ENCODE measurements around the gene TESPA1.

TESPA1 gene

DNA sequence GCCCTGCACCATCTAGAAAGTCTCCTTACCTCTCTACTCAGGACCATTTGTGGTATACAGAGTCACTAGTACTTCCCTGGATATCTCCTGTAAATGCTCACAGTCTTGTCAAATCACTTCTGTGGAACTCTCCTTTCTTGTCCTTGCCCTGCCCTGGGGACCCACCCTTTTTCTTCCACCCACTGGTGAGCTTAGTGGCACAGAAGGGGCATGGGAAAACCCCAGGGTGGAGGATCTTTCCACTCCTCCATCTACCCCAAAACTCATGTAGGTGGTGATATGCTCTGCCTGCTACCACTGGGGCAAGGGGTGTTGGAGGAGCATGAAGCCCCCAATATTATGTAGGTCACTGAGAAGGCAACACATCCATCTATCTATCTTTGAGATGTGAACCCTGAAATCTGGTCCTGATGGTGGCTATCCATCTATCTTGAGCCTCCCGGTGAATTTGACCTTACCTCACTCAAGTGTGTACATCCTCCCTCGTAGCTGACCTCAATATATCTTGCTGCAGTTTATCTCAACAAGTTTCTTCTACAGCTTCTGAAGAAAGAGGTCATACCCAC, 943 bp downstream of the TESPA1 start:
- no peak for DNase-seq

DNA sequence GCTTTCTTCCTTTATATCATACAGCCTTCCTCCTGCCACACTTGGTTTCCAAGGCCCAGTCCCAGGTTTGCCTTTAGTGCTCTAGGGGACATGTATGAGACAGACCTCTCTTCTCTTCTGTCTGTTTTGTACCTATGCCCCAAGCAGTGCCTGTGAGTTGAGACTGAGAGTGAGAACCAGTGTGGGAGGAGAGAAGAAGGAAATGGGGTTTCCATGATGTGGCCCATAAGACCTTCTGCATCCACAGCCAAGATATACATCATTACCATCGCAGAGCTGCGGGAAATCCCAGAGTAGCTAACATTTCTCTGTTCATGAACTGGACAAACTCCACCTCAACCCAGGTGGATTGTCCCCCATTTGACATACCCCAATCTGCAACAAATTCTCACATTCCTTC, 2.8 kb downstream of the TESPA1 start:
- no peak for DNase-seq

DNA sequence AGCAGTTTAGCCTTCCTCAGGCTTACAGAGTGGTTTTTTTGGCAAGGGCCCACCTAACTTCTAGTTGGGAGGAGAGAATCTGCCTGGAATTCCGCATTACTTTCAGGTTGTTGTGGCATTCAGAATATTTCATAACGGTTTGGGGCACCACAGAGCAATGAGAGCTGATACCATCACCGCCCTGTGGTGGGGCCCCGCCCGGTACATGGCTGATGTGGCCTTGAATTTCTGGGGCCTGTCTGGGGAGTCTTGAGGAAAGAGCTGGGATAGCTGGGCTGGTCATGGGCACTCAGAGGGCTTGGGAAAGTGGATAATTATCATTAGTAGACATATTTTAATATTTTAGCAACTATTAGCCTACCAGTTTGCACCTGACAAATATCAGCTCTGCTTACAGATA, 4.2 kb downstream of the TESPA1 start:
- DNase-seq: no peak

DNA sequence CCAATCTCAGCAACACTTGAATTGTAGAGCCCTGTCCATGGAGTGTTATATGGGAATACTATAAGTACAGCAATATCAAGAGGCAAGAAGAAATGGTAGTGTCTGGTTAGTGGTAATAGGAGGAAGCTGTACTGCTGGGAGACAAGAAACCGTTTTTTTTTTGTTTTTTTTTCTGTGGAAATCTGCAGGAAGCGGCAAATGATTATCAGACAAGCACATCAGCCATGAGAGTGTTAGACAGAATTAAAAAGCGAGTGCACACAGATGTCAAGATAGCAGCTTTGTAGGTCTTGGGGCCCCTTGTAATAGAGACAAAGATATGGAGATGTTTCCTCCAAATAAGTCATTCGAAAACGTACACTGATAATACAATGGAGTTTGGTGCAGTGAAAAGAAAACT, 6.7 kb downstream of the TESPA1 start:
- DNase-seq: no peak

DNA sequence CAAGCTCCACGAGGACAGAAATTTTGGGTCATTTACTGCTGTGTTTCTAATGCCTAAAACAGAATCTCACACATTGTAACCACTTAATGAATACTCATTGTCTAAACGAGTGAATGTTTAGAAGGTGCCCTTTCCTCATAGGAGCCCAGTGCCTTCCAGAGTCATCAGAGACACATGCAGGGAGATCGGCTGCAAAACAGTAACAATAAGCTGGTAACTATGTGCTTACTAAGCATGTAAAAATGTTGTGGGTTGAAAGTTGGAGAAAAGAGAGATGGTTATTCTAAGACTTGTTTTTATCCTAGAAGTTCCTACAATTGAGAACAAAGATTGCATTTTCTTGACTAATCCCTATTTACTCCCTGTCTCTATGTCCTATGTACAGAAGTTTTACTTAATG, 7.4 kb downstream of the TESPA1 start:
- DNase-seq: no peak

DNA sequence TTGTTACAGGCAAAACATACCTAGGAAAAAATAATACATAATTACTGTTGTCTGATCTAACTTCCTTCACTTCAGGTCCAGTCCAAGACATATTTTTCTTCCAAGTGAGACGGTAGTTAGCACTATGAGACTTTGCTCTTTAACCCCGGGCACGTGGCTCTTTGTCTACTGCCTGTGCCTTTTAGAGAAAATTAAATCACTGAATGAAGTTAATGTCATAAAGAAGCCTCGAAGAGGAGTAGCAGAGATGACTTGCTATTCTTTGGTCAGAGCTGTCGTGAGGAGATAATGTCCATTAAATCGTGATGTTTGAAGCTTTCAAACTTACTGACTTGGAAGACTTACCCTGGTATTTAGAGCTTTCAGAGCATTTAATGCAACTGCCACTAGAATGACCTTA, 8.7 kb downstream of the TESPA1 start:
- DNase-seq: no peak

DNA sequence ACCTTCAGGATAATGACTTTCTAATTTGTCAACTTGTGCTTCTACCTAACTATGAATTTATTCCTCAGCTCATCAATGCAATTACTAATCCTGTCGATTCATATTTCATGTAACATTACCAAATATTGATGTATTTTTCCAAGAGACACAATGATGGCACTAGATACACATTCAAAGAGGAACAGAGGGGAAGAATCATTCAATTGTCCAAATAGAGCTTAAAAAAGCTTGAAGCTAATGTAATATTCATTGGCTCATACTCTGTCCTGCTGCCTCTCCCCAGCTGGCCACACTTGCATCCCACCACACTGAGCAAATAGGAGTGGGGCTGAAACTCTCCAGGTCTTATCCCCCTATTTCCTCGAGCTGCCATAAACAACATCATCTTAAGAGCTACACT, 9.3 kb downstream of the TESPA1 start:
- DNase-seq: no peak

DNA sequence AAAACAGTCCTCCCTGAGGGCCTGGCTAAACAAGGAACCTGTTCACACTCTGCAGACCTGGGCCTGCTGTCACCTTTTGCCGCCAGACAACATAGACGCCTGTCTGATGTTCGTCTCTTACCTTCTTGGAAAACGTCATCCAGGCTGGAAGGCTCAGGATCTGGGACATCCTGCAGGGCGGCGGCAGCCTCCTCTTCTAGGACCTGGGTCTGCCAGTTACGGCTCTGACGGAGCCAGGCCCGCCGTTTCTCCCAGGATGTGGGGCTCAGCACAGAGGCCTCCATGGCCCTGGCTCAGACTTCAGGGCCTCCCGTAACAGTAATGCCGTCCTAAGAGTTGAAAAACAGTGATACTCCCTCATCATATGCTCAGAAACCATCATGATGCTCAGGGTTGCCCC, 10.3 kb downstream of the TESPA1 start:
- DNase-seq: no peak

DNA sequence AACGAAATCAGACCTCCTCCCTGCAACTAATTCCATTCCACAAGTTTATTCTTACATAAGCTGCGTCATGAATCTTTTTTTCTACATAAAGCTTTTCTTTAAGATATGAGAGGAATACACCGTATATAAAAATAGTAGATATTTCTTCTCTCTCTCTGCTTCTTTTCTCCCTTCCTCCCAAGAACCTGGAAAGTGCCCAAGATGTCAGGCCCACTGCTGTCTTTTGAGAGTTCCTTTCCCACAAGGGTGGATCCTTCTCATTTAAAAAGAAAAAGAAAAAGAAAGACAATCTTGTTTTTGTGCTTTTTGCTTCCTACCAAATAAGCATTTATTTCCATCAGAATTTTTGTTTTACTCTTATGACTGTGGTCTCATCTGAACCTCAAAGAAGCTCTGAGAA, 11.0 kb downstream of the TESPA1 start:
- DNase-seq: no peak

DNA sequence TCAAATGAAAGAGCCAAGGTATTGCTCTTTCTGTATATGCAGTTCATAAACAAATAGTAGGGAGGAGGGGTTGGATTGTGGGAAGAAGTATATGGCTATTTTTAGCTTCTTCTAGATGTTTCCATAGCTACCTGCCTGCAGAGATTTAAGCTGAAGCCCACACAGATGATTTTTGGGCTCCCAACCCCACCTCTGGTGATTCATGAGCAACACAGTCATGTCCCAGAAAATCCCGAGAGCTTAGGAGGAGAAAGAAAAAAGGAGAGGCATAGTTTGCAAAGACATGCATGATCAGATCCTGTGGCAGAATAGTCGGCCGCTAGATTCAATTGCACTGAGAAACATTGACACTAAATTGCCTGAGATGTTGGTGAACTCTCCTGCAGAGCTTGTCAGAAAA, 13.8 kb downstream of the TESPA1 start:
- DNase-seq: no peak

DNA sequence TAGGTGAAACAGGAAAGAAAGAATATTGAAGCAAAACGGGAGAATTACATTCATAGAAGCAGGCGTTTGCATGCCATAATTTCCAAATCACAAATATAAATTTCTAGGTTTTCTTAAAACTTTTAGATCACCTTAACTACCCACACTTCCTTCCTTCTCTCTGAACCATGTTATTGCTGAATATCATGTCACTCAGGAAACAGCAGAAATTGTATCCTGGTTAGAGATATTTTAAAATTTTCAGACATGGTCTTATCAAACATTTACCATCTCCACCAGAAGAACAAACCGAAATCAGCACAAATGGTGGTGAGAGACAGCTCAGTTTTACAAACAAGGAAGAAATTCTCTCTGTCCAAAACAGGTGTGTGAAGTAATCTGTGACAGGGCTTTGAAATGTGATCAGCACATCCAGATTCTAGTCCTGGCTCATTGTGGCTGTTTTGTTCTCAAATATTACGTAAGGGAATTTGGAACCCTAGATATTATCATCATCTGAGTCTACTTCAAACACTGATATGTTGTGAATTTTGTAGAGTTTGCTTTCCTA, 16.3 kb downstream of the TESPA1 start:
- no peak for DNase-seq

DNA sequence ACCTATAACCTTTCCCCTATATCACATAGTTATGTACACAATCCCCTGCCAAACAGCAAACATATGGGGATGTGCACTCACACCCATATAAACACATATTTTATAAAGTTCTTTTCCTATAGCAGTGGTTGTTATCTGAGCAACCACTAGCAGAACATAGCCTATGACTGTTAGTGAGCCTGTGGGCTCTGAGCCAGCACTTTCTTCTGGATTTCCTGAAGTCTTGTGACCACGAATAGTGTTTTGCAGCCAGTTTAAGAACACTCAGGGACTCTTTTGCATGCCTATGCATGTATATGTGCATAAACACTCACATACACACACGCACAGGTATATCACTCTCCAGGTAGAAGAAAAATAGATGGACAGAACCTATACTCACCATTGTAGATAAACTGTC, 17.1 kb downstream of the TESPA1 start:
- no peak for DNase-seq

DNA sequence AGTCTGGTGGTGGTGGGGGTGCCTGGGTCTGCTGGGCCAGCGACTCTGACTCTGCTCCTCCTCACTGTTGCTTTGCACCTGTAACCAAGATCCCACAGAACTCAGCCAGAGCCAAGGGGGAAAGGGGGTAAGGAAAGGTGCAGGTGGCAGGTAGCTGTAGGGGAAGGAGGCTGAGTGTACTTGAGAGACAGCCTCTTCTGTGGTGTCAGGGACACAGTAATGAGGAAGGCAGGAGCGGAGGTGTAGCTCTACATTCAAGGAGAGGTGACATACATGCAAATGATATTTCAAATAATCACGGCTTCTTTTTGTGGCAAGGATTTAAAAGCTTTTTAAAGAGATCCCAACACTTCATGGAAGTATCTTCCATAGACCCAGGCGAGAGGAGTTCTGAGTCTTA, 23.4 kb downstream of the TESPA1 start:
- no peak for DNase-seq

DNA sequence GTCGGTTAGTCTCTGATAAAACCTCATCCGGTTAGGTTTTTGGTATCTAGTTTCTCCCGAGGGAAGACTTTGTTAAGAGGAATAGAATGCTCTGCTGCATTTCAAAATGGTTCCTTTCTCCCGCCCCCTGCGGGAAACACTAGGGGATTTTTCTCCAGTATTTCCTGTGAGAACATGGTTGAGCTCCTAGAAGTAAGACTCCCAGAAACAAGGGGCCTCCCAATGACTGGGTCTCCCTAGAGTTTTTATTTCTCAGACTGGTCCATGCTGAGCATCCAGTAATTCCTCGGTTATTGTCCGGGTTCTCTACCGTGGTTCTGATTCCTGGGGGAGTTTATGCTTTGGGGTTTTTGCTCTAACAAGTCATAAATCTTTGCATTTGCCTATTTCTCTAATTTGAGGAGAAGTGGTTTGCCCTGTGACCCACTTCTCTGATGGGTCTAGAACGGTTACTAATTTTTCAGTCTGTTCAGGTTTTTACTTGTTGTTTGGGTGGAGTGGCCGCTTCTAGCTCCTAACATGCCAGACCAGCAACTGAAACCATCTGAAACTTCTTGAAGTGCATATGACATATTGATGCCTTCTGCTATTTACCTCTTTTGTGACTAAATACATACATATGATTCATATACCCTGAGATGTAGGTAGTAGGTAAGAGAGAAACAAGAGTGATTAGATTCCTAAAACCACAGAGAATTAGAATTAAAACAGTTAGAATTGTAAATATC, 25.1 kb downstream of the TESPA1 start:
- no peak for DNase-seq

DNA sequence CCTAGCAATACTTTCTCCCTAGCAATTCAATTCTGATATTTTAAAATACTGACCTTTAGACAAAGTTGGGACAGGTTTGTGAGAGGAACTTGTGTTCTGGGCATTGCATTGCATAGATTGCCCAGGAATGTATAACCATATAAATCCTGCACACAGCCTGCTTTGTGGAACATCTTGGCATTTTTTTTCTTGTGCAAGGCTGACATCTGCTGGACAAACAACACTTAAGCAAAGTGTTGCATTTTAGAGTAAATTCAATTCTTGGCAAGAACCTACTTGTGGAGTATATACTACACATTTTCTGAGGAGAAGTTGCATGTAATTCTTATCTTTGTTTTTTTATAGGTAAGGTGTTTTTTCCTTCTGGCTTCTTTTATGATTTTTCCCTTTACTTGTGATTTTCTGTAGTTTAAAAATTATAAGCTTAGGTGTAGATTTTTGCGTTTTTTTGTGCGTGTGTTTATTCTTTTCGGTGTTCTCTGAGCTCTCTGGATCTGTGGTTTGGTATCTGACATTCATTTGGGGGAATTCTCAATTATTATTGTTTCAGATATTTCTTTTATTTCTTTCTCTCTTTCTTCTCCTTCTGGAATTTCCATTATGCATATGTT, 26.4 kb downstream of the TESPA1 start:
- DNase-seq: no peak

DNA sequence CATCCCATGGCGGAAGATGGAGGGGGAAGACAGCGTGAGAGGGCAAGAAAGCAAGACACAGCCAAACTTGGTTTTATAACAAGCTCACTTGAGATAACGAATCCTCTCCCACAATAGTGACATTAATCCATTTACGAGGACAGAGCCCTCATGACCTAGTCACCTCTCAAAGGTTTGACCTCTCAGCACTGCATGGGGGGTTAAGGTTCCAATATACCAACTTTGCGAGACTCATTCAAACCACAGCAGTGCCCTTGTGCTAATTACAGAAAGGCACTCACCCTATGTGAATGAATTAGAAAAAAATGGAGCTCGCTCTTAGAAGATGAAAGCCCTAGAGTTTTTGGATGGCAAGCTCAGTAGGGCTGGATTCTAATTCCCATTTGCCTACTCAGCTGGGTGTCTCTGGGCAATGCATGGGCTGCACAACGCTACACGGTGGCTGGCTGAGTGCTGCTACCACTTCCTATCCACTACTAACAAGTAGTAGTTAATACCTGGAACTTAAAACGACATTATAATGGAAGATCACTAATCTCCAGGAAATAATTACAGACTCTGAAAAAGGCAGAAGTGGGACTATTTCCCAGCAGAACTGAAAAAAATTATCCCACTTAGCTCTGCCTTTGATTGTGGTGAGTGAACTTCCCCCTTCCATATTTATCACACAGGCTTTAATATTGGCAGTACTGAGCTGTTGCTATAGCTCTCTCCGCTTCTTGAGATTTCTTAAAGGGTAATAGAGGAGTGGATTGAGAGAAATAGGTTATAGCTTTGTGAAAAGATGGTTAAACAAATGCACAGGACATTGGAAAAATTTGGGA, 27.5 kb downstream of the TESPA1 start:
- DNase-seq: no peak

DNA sequence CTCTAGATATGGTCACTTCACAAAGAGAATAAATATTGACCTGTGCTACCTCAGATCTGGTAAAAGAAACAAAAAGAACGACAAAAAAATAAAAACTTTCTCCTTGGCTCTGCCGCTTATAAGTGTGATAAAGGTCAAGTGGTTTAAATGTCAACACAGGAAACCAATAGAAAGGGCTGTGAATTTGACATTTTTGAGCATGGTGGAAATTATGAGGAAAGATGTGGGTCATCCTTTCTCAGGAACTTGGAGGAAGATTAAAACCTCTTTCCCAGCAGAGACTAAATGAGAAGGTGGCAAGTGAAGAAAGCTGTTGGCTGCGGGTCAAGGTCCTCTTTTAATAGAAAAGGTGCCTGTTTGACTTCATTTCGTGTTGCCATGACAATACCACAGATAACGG, 28.2 kb downstream of the TESPA1 start:
- no peak for DNase-seq

DNA sequence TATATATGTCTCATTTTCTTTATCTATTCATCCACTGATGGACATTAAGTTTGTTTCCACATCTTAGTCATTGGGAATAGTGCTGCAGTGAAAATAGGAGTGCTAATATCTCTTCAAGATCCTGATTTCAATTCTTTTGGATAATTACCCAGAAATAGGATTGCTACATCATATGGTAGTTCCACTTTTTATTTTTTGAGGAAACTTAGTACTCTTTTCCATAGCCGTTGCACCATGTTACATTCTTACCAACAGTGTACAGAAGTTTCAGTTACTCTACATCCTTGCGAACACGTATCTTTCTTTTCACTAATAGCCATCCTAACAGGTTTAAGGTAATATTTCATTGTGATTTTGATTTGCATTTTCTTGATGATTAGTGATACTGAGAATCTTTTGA, 29.8 kb downstream of the TESPA1 start:
- DNase-seq: no peak

DNA sequence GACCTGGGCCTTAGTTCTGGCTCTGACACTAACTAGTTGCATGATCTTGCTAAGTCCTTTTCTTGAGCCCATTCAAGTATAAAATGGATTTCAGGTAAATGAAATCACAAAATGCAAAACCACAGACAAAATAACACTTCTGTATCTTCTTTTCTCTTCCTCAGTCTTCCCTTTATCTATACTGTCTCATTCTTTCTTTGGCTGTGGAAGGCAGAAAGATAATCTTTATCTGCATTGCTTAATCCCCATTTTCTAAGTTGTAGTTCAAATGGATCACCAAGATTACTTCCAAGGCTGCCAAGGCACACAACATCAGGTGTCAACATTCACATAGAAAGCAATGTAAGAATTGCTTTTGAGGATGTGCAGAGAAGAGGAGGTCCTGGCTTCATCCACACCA, 30.3 kb downstream of the TESPA1 start:
- no peak for DNase-seq

DNA sequence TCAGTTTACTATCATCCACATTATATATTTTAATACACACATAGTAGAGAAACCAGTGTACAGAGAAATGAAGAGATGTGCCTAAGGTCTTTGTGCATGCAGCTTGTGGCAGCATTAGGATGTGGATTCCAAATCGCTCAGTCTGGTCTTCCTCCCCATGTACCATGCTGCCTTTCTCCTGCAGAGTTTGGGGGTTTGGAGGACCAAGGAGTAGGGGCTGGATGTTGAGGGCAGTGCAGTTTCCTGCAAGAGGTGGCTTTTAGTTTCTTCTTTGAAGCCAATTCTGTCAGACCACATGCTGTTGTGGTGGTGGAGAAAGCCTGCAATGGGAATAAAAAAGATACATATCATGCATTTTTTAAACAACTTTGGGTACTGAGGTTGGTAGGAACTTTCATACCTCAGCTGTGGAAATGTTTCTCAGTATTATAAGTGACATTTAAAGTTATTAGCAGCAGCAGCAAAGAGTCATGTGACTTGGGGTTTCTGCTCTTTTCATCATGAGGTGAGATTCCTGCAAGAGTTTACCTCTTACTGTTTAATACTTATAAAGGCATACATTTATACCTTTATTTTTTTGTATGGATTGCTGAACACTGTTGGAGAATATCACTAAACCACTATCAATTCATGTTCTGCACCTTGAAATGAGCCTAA, 34.4 kb downstream of the TESPA1 start:
- DNase-seq: no peak

DNA sequence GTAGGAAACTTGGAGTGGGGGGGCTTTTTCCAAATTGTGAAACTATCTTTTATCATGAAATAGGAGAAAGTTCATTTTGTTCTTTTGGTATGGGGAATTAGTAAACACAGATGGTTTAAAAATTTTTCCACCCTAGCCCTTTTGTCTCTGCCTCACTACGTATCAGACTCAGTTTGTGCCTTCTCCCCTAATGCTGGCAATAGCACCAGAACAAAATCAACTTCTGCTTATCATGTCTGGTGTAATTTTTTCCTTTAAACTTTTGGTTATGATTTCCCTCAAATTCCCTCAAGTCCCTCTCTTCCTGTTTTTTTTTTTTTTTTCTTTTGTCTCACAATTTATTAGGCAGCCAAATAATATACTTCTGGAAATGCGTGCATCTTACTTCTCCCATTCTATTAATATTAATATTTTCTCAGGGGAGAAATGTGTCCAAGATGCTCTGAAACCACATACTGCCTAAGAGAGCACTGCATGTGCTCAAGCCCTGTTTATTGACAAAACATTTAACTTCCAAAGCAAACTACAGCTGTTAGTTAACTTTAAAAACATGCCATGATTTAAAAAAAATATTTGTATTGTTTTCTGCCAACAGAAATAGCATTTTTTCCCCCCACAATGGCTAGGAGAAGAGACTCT, 35.4 kb downstream of the TESPA1 start:
- DNase-seq: no peak

DNA sequence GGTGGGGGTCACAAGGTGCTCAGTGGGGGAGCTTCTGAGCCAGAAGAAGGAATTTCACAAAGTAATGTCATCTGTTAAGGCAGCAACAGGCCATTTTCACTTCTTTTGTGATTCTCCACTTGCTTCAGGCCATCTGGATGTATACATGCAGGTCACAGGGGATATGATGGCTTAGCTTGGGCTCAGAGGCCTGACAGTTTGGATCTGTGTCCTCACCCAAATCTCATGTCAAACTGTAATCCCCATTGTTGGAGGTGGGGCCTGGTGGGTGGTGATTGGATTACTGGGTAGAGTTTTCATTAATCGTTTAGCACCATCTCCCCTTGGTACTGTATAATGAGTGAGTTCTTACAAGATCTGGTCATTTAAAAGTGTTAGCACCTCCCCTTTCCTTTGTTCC, 36.4 kb downstream of the TESPA1 start:
- no peak for DNase-seq

DNA sequence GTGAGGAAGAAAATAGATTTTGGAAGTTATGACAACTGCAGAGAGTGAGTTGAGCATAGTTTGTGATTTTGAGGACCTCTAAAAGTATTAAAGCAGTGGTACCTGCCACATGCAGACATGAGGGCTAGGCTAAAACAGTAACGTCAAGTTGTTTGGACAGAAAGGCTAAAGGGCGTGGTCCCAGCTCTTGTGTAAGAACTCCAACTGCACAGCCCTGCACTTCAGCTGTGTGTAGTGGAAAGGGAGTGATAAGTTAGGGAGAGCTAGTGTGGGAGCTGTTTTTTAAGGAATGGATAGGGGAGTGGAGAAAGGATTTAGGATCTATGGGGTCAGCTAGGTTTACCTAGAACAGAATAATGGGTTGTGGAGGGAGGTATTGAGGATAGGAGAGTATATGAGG, 39.5 kb downstream of the TESPA1 start:
- DNase-seq: no peak

Data from NCI-H524 treated with DMSO at 0.1 percent for 48 hours (cell line).